ENCODE results near the gene AGT.
"Not testable (repeated sequence)": the region's sequence is repeated elsewhere in the genome, so short reads cannot be mapped to it uniquely, and the experiment has no call there.

The AGT gene

GRCh38 chr1:230743899-230744298 is 30.0 kb upstream of the AGT start:
- peak in 2 of 3 donors; percentile 13 to 21 for DNase-seq

DNA sequence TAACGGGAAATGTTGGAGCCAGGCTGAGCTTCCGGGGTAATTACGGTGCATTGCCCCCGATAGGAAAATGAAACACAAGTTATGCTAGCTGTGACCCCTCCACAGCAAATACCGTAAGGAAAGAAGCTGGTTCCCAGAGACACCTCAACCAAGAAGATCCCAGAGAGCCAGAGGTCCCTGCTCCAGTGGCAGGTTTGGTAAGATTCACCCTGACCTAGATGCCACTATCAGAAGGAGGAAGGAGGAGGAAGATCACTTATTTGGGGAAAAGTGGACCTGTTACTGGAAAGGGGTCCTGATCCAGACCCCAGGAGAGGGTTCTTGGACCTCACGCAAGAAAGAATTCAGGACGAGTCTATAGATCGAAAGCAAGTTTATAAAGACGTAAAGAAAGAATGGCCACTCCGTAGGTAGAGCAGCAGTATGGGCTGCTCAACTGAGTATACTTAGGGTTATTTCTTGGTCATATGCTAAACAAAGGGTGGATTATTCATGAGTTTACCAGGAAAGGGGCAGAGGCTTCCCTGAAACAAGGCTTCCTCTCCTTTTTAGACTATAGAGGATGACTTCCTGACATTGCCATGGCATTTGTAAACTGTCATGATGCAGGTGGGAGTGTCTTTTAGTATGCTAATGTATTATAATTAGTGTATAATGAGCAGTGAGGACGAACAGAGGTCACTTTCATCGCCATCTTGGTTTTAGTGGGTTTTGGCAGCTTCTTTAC is 25.8 kb upstream of the AGT start:
- DNase-seq: no peak

DNA sequence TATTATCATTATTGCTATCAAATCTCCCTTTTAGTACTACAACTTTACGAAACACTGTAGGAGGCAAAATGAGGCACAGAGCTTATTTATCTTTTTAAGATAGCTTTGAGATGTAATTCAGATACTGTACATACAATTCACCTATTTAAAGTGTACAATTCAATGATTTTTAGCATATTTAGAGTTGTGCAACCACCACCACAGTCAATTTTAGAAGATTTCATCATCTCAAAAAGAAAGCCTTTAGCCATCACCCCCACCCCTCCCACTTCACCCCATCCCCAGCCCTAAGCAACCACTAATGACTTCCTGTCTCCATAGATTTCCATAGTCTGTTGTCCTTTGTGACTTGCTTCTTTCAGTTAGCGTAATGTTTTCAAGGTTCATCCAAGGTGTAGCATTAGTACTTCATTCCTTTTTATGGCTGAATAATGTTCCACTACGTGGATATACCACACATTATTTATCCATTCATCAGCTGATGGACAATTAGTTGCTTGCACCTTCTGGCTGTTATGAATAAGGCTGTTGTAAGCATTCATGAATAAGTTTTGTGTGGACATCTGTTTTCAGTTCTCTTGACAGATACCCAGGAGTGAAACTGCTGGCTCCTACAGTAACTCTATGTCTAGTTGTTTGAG is 23.8 kb upstream of the AGT start:
- DNase-seq: no peak

DNA sequence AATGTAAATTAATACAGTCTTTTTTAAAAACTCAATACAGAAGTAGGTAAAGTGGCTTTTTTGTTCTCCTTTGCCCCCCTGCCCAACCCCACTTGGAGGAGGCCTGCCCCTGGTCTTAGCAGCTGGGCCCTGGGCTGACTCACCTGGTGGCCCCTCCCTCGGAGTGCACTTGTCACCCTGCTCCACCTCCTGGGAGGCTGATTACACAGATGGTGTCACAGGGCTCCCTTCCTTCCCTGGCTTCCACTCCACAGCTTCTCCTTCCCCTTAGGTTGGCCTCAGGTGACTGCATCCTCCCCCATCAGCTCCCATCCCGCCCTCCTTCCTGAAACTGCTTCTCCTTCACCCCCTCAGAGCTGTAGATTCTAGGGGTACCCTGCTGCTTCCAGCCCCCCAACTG is 21.5 kb upstream of the AGT start:
- DNase-seq: no peak

- no peak for DNase-seq
Observed at GRCh38 chr1:230730977-230731376, 17.1 kb upstream of the AGT start.

DNA sequence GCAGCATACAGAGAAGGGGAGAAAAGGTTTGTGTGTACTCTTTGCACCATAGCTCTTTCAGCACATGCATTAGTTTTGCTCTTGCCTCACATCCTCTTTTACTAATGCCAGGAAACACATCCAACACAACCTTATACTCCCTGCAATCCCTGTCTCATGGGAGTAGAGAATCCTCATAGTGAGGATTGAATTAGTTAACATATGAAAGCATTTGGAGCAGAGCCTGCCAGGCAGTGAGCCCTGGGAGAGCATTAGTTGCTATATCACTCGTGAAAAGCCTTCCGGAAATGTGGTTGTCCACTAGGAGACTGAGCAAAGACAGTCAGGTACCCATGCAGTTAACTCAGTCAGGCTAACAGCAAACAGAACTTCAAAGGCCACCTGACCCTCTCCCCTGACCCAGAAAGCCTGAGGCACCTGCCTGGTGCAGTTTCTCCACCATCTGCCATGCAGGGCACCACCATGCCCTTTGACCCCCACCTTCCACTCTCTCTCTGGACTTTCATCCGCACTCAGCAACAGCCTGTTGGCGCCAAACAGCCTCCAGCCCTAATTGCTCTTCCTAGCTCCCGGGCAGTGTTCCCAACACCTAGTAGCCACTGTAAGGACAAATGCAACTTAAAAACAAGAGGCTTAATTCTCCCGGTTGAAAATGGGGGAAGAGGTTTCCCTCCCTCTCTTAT is 14.9 kb upstream of the AGT start:
- DNase-seq: no peak

GRCh38 chr1:230725256-230726012 is 11.5 kb upstream of the AGT start:
- DNase-seq: no peak

GRCh38 chr1:230721849-230722522 is 8.1 kb upstream of the AGT start:
- DNase-seq: not testable (repeated sequence)

DNA sequence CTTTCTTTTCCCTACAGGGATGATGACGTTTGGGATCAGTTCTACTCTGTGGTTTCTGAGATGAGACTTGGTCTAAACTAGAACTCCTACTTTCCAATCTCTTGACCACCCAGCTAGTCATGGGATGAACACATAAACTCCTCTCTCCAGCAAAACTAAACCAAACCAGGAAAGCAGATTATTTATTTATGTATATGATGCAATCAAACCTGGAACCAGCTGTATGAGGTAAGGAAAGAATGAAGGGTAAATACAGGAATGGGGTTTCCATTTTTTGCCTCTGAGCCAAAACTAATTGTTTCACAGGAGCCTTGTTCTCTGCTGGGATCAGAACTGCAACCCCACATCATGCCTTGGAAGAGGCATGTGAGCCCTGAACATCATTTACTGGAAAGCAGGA is 3.3 kb upstream of the AGT start:
- no peak for DNase-seq

GRCh38 chr1:230716453-230716852 is 2.5 kb upstream of the AGT start:
- not testable (repeated sequence) for DNase-seq

DNA sequence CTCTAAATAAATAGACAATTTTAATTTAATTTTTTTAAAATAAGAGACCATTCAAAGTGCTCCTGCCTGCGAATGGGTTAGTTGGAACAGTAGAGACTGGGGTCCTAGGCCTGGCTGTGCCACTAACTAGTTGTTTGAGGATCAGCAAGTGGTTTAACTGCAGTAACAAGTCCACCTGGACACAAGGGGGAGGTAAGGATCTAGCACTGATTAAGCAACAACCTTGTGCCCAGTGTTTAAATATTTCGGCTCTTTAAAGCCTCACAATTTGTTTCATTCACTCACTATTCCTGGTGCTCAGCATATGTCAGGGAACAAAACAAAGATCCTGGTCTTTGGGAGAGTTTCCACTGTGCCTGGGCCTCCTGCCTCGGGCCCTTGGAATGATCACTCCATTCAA is 1.6 kb upstream of the AGT start:
- no peak for DNase-seq

DNA sequence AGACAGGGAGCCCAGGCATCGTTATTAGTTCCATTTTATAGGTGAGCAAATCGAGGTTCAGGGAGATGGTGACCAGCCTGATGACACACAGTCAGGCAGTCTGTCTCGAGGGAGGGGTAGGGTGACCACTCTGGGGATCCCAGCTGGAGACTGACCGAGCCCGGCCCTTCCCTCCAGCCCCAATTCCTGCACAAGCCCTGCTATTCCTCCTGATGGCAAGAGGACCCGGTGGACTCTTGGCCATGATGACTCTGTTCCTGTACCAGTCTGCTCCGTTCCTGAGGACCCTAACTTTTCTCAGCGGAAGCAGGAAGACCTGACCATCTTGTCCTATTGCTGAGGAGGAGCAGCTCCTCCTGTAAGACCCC is 391 bp downstream of the AGT start:
- DNase-seq: no peak

DNA sequence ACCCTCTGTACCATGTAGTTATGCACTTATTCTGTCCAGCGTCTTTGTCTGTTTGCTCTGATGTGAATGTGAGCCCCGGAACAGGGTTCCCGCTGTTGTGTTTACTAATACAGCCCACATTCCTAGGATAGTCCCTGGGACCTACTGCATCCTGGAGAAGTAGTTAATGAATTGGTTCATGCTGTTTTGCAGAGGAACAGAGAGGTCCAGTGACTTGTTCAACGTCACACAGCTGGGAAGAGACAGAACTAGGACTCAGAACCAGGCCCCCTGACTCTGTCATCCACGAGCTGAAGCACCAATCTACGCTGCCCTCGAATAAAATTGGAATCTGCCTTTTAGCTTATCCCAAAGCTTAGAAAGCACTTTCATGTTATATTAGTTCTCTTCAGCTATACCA is 784 bp downstream of the AGT start:
- no peak for DNase-seq

DNA sequence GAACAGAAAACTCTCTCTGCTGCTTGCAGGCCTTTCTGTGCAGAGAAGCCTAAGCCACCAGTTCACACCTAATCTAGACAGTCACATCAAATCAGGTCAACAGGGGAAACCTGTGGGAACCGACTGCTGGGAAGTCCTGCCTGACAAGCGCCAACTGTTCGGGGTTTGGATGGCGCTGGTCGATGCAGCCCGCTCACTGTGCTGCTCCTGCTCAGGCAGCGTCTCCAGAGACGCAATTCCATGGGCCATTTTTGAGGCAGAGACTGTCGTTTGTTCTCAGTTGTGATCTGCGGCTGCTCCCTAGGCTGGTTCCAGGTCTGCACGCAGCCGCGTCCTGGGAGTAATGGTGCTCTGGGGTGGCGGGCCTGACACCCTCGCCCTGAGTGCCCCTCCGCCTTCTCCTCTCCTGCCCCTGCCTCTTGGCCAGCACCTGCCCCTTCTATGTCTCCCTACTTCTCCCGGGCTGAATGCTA is 1.4 kb downstream of the AGT start:
- DNase-seq: no peak

- DNase-seq: no peak
Observed at GRCh38 chr1:230711245-230711644, 2.7 kb downstream of the AGT start.

DNA sequence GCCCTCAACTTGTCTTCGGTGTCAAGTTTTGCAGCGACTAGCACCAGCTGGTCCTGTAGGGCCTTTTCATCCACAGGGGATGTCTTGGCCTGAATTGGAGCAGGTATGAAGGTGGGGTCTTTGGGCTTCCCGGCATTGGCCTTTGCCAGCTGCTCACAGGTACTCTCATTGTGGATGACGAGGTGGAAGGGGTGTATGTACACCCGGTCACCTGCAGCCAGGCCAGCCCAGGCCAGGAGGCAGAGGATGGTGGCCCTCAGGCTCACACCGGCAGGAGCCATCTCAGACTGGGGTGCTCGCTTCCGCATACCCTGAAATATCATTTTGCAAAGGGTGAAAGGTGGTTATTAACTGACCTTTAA is 3.4 kb downstream of the AGT start:
- DNase-seq: no peak

GRCh38 chr1:230709619-230710542 is 4.0 kb downstream of the AGT start:
- no peak for DNase-seq

- peak in 1 of 3 donors; percentile 9 for DNase-seq
Observed at GRCh38 chr1:230708631-230709580, 5.0 kb downstream of the AGT start.

- DNase-seq: no peak
Observed at GRCh38 chr1:230707732-230708630, 5.9 kb downstream of the AGT start.

Measured in suppressor macrophage treated with lipopolysaccharide for 1 hour (primary cell).